Upper lobe of left lung (tissue), 6 donors: ENCODE measurements around the gene CYLD. TPM values are rescaled to one million over a fixed set of nuclear protein-coding genes. Genes with fewer than 3 reads are reported as not detected.

ENCODE experiments used
- ATAC-seq, 2 donors: fragments of 200-7000 bp; cut with Tn5 transposase; one replicate each; pipeline ENCODE4 v1.9.1; 2022; ENCODE audit warnings: mild to moderate bottlenecking in 2 of 2, moderate library complexity in 2 of 2; ENCODE audit not compliant: low FRiP score in 2 of 2
- DNase-seq, 2 donors: peaks; one replicate each; pipeline ENCODE4 v3.0.0-alpha.2; 2019 to 2020
- H3K27ac ChIP-seq, 4 donors: fragments of 200-600 bp; sonication (generic); one replicate each; pipeline ENCODE4 v1.5.1; 2016 to 2019
- H3K27me3 ChIP-seq, 4 donors: fragments of 200-600 bp; sonication (generic); one replicate each; pipeline ENCODE4 v1.5.1; 2017 to 2019
- H3K36me3 ChIP-seq, 4 donors: fragments of 200-600 bp; sonication (generic); one replicate each; pipeline ENCODE4 v1.5.1; 2016 to 2019
- H3K4me1 ChIP-seq, 4 donors: fragments of 200-600 bp; sonication (generic); one replicate each; pipeline ENCODE4 v1.5.1; 2018 to 2019
- H3K4me3 ChIP-seq, 4 donors: fragments of 200-600 bp; sonication (generic); one replicate each; pipeline ENCODE4 v1.5.1; 2017 to 2019; ENCODE audit warnings: mild to moderate bottlenecking in 2 of 4, moderate library complexity in 1 of 4
- H3K9me3 ChIP-seq, 4 donors: fragments of 200-600 bp; sonication (generic); one replicate each; pipeline ENCODE4 v1.5.1; 2018 to 2019
- EP300 ChIP-seq, 4 donors: sonication (generic); formaldehyde crosslinking; IDR thresholded peaks; one replicate each; pipeline ENCODE4 v1.5.1; 2017; ENCODE audit warnings: antibody characterized with exemption in 4 of 4, control low read depth in 2 of 4
- POLR2A ChIP-seq, 4 donors: fragments of 450-650 bp; IDR thresholded peaks; one replicate each; pipeline ENCODE4 v1.5.1; 2016 to 2017; ENCODE audit warnings: antibody characterized with exemption in 4 of 4, mild to moderate bottlenecking in 2 of 4
- POLR2AphosphoS5 ChIP-seq, 2 donors: sonication (generic); formaldehyde crosslinking; IDR thresholded peaks; one replicate each; pipeline ENCODE4 v1.5.1; 2017; ENCODE audit warnings: antibody characterized with exemption in 2 of 2
- WGBS, 2 donors: methylation state at CpG; one replicate each; pipeline ENCODE4 v1.1.5; 2017 to 2018; 5-methylcytosine and 5-hydroxymethylcytosine counted together
- total RNA-seq, 6 donors: library from RNA; depleted of rRNA in 4 of 6; stranded (reverse); fragments of >200 nt in 4 of 6; gene quantifications; one replicate each; pipeline versions ENCODE4 v1.1.0 to v1.2.1, GENCODE V29; 2016 to 2021
- TF ChIP-seq, protein P1 (sequence below), 6 experiments: fragments of 450-650 bp in 4 of 6; fragments of 200-600 bp in 2 of 6; sonication (generic) in 2 of 6; IDR thresholded peaks; one replicate each; pipeline ENCODE4 v1.5.1; 2016 to 2019; ENCODE audit warnings: antibody characterized with exemption in 6 of 6
- donor health status: DM: no; HTN: no; CAD: no; lungs with moderate emphysema.
- donor health status: DM: no; HTN: yes; CAD: no; lungs with severe emphysema.

The CYLD gene
- total RNA-seq, 6 donors from 2014 or later = 25.5 to 72.1 (median 46.1) TPM

DNA sequence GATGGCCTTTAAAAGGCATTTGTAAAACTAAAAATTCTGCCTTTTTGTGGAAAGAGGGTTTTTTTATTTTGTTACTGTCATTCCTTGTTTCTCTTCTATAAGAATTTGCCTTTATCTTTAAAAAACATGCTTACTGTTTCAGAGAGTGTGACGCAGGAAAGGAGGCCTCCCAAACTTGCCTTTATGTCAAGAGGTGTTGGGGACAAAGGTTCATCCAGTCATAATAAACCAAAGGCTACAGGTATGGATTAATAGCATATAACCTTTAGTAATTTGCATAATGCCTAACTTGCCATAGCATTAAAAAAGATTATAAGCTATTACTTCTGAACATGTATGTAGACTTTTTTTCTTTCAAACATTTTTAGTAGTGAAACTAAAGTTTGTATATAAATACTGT lies 34.2 kb downstream of the CYLD start:
- no peaks in the 10 kb centered on the region for H3K27me3 ChIP-seq
- no peak for ATAC-seq
- DNase-seq = no peak

DNA sequence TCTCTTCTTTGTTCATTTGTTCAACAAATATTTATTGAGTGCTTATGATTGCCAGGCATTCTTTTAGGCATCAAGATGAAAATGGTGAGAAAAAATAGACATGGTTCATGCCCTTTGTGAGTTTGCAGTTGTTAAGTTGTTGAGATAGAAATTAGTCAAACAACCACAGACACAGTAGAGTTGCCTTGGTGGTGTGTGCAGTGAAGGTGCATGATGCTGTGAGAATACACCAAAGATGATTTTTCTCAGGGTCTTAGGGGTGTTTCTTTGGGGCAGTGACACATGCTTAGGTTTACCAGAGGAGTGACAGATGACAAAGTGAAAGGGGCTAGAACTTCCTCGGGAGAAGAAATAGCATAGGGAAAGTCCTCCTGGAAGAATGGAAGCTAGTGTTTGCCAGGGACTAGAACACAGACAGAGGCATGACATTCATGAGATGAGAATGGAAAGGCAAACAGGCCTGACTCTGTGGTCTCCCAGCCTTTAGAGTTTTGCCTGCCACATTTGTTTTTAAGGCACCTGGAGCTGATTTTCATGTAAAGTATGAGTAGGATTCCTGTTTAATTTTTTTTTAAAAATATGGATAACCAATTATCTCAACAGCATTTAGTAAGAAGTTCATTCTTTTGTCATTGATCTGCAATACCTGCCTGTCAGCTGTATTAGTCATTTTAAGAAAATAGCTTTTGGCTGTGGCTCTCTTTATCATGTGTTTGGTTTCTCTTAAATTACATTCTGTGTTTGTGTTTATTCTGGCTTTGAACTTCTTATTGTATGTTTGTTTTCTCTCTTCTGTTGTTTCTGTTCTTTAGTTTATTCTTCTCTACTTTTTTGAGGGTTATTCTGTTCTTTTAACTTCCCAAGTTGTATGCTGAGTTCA lies 36.6 kb downstream of the CYLD start:
- Histone ChIP-seq H3K4me3 (no peak overlapping the region), H3K27ac (no peak overlapping the region), H3K4me1 (peaks cover 0 to 3% (median 0%) of the 10 kb centered on the region in 4 donors), H3K36me3 (peaks cover 0 to 61% (median 19%) of the 10 kb centered on the region in 4 donors), H3K27me3 (no peaks in the 10 kb centered on the region), H3K9me3 (no peaks in the 10 kb centered on the region)
- ATAC-seq (no peak), DNase-seq (no peak)
- TF ChIP-seq, protein P1, sequence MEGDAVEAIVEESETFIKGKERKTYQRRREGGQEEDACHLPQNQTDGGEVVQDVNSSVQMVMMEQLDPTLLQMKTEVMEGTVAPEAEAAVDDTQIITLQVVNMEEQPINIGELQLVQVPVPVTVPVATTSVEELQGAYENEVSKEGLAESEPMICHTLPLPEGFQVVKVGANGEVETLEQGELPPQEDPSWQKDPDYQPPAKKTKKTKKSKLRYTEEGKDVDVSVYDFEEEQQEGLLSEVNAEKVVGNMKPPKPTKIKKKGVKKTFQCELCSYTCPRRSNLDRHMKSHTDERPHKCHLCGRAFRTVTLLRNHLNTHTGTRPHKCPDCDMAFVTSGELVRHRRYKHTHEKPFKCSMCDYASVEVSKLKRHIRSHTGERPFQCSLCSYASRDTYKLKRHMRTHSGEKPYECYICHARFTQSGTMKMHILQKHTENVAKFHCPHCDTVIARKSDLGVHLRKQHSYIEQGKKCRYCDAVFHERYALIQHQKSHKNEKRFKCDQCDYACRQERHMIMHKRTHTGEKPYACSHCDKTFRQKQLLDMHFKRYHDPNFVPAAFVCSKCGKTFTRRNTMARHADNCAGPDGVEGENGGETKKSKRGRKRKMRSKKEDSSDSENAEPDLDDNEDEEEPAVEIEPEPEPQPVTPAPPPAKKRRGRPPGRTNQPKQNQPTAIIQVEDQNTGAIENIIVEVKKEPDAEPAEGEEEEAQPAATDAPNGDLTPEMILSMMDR (IDR thresholded peaks at IDR 0.05) = no peak
- TF ChIP-seq EP300 (IDR thresholded peaks at IDR 0.05) = no peak
- no peak for TF ChIP-seq POLR2A (IDR thresholded peaks at IDR 0.05)
- no peak for TF ChIP-seq POLR2AphosphoS5 (IDR thresholded peaks at IDR 0.05)
- 26 to 50% methylated on average over 1 of the region's 1 CpG for WGBS, 2 donors

More for the DNA sequence above, 34.2 kb downstream of the CYLD start:
- Histone ChIP-seq H3K27ac (no peak overlapping the region), H3K4me1 (peaks cover 0 to 3% (median 0%) of the 10 kb centered on the region in 4 donors), H3K9me3 (no peaks in the 10 kb centered on the region), H3K36me3 (peaks cover 0 to 40% (median 13%) of the 10 kb centered on the region in 4 donors), H3K4me3 (no peak overlapping the region)
- TF ChIP-seq POLR2AphosphoS5 (IDR thresholded peaks at IDR 0.05) (no peak), EP300 (IDR thresholded peaks at IDR 0.05) (no peak), POLR2A (IDR thresholded peaks at IDR 0.05) (no peak)
- TF ChIP-seq, protein P1 (IDR thresholded peaks at IDR 0.05) = no peak
- WGBS, 2 donors = 89 to 91% methylated on average over 1 of the region's 1 CpG

DNA sequence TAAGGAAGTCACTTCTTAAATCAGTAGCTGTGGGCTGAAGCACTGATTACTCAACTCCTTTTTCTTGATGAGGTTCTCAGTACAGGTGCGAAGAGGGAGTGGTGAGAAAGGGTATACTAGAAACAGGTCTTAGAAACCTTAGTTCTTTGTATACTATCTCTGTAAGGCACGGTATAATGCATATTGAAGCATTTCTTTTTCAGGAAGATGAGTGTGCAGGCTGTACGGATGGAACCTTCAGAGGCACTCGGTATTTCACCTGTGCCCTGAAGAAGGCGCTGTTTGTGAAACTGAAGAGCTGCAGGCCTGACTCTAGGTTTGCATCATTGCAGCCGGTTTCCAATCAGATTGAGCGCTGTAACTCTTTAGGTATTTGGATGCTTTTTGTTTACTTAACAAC lies 39.2 kb downstream of the CYLD start:
- no peaks in the 10 kb centered on the region for H3K27me3 ChIP-seq
- H3K27ac ChIP-seq = no peak overlapping the region
- DNase-seq (no peak), ATAC-seq (no peak)
- no peak for TF ChIP-seq POLR2A (IDR thresholded peaks at IDR 0.05)
- no peak for TF ChIP-seq POLR2AphosphoS5 (IDR thresholded peaks at IDR 0.05)
- TF ChIP-seq, protein P1 (IDR thresholded peaks at IDR 0.05) = no peak
- TF ChIP-seq EP300 (IDR thresholded peaks at IDR 0.05) = no peak
- no peak overlapping the region for H3K4me3 ChIP-seq
- H3K4me1 ChIP-seq = peaks cover 0 to 2% (median 0%) of the 10 kb centered on the region in 4 donors
- H3K9me3 ChIP-seq = no peaks in the 10 kb centered on the region
- 86 to 89% methylated on average over 7 of the region's 7 CpGs for WGBS, 2 donors
- peaks cover 0 to 82% (median 29%) of the 10 kb centered on the region in 4 donors for H3K36me3 ChIP-seq

DNA sequence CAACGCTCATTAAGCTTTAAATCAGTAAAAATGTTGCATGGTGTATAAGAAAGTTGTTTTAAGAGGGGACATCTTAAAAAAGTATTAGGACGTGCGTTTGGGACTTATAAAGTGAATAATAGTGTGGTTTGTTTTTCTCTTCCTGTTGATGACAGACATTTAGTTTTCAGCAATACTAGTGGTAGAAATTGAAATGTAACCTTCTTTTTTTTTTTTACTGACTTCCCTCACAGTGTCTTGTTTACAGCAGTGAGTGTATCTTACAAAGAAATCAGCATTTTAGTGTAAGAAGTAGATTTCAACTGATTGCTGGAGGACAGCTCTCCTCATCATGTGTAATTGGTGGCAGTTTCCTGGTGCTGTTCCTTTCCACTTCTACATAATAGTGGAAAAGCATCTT lies 39.6 kb downstream of the CYLD start:
- H3K36me3 ChIP-seq = peaks cover 0 to 87% (median 31%) of the 10 kb centered on the region in 4 donors
- no peaks in the 10 kb centered on the region for H3K9me3 ChIP-seq
- 78 to 87% methylated on average over 3 of the region's 3 CpGs for WGBS, 2 donors
- ATAC-seq (no peak), DNase-seq (no peak)
- H3K4me1 ChIP-seq = no peaks in the 10 kb centered on the region
- no peaks in the 10 kb centered on the region for H3K27me3 ChIP-seq
- TF ChIP-seq POLR2A (IDR thresholded peaks at IDR 0.05) (no peak), EP300 (IDR thresholded peaks at IDR 0.05) (no peak)
- TF ChIP-seq, protein P1 (IDR thresholded peaks at IDR 0.05) = no peak
- H3K4me3 ChIP-seq = no peak overlapping the region
- no peak overlapping the region for H3K27ac ChIP-seq
